Neuronal stem cell (in vitro differentiated cells): ENCODE data around the gene GPRC5A.

ENCODE experiments used
- DNase-seq: peaks from one replicate; pipeline ENCODE4 v3.0.0-alpha.2; 2013; ENCODE audit warnings: low spot score
- H2AFZ ChIP-seq: one replicate; pipeline ENCODE4 v1.6.1; 2013; ENCODE audit warnings: mild to moderate bottlenecking, low read length, inconsistent platforms
- H2AK5ac ChIP-seq: 2 replicates; pipeline ENCODE4 v1.6.1; 2013; ENCODE audit warnings: low read depth, mild to moderate bottlenecking, inconsistent platforms, low read length, moderate library complexity, mixed read lengths
- H2BK120ac ChIP-seq: 2 replicates; pipeline ENCODE4 v1.6.1; 2013; ENCODE audit warnings: low read depth, mild to moderate bottlenecking, inconsistent platforms, low read length, moderate library complexity, mixed read lengths
- H2BK12ac ChIP-seq: one replicate; pipeline ENCODE4 v1.6.1; 2013; ENCODE audit warnings: low read length, inconsistent platforms
- H2BK15ac ChIP-seq: 2 replicates; pipeline ENCODE4 v1.6.1; 2013; ENCODE audit warnings: mild to moderate bottlenecking, low read length, inconsistent platforms, mixed read lengths
- H2BK5ac ChIP-seq: one replicate; pipeline ENCODE4 v1.6.1; 2013; ENCODE audit warnings: inconsistent platforms, mild to moderate bottlenecking, low read length, moderate library complexity
- H3K14ac ChIP-seq: one replicate; pipeline ENCODE4 v1.6.1; 2013; ENCODE audit warnings: low read length, inconsistent platforms
- H3K18ac ChIP-seq: 2 replicates; pipeline ENCODE4 v1.6.1; 2013; ENCODE audit warnings: low read length, inconsistent platforms
- H3K23ac ChIP-seq: 2 replicates; pipeline ENCODE4 v1.6.1; 2013; ENCODE audit warnings: low read depth, mild to moderate bottlenecking, mixed read lengths, low read length, inconsistent platforms; ENCODE audit not compliant: poor library complexity
- H3K27ac ChIP-seq: replicated peaks from 3 replicates; pipeline ENCODE4 v1.5.1; 2013; ENCODE audit warnings: low read length, inconsistent platforms
- H3K27me3 ChIP-seq, 3 experiments: 2 replicates each; pipeline ENCODE4 v1.6.1; 2013; ENCODE audit warnings: low read length in 3 of 3, mild to moderate bottlenecking in 2 of 3, inconsistent platforms in 1 of 3, low read depth in 1 of 3, mixed read lengths in 1 of 3, moderate library complexity in 1 of 3; ENCODE audit not compliant: control insufficient read depth in 3 of 3, insufficient read depth in 3 of 3
- H3K36me3 ChIP-seq, 2 donors: replicated peaks in 1 of 2; 2 replicates each; pipeline ENCODE4 v1.6.1; 2013; ENCODE audit warnings: low read length in 2 of 2; ENCODE audit not compliant: control insufficient read depth in 2 of 2, insufficient read depth in 2 of 2
- H3K4ac ChIP-seq: 2 replicates; pipeline ENCODE4 v1.6.1; 2013; ENCODE audit warnings: inconsistent platforms, mild to moderate bottlenecking, low read length, moderate library complexity
- H3K4me1 ChIP-seq, 2 donors: 1 replicate in 1 of 2; 2 replicates in 1 of 2; pipeline ENCODE4 v1.6.1; 2013; ENCODE audit warnings: low read length in 2 of 2, low read depth in 1 of 2; ENCODE audit not compliant: control insufficient read depth in 2 of 2, insufficient read depth in 1 of 2
- H3K4me2 ChIP-seq: one replicate; pipeline ENCODE4 v1.6.1; 2013; ENCODE audit warnings: mild to moderate bottlenecking, low read length, inconsistent platforms; ENCODE audit not compliant: insufficient read depth, poor library complexity, severe bottlenecking
- H3K4me3 ChIP-seq, 2 donors: 2 replicates each; pipeline ENCODE4 v1.5.1; 2013; ENCODE audit warnings: low read length in 2 of 2, mild to moderate bottlenecking in 2 of 2, inconsistent platforms in 1 of 2, moderate library complexity in 1 of 2
- H3K79me1 ChIP-seq: one replicate; pipeline ENCODE4 v1.6.1; 2013; ENCODE audit warnings: low read depth, mild to moderate bottlenecking, inconsistent platforms, low read length, moderate library complexity
- H3K9ac ChIP-seq: one replicate; pipeline ENCODE4 v1.6.1; 2013; ENCODE audit warnings: mild to moderate bottlenecking, low read depth, low read length, inconsistent platforms; ENCODE audit not compliant: poor library complexity
- H3K9me3 ChIP-seq, 2 donors: replicated peaks in 1 of 2; 2 replicates each; pipeline versions ENCODE3 to v1.6.1; 2013; ENCODE audit warnings: low read length in 2 of 2, mild to moderate bottlenecking in 2 of 2, inconsistent platforms in 1 of 2, low read depth in 1 of 2, mixed read lengths in 1 of 2, moderate library complexity in 1 of 2; ENCODE audit not compliant: control insufficient read depth in 2 of 2, insufficient read depth in 1 of 2
- H4K8ac ChIP-seq: one replicate; pipeline ENCODE4 v1.6.1; 2013; ENCODE audit warnings: low read depth, mild to moderate bottlenecking, inconsistent platforms, low read length, moderate library complexity
- H4K91ac ChIP-seq: one replicate; pipeline ENCODE4 v1.6.1; 2013; ENCODE audit warnings: low read length, low read depth, mild to moderate bottlenecking, inconsistent platforms; ENCODE audit not compliant: poor library complexity
- WGBS, 2 donors: extraction: QIAGEN DNeasy Blood & Tissue Kit; methylation state at CpG; one replicate each; pipeline ENCODE4 v1.1.7; 2013; ENCODE audit warnings: missing lambda C conversion rate in 2 of 2, mixed read lengths in 1 of 2; ENCODE audit not compliant: insufficient read length in 2 of 2, insufficient replicate concordance in 1 of 2; ENCODE audit errors: extremely low coverage in 2 of 2; 5-methylcytosine and 5-hydroxymethylcytosine counted together

The GPRC5A gene

GRCh38 chr12:12936983-12937491 is 45.7 kb downstream of the GPRC5A start:
- H3K4me2 ChIP-seq: no peak overlapping the region
- H2BK120ac ChIP-seq: no peak overlapping the region
- H4K91ac ChIP-seq: no peak overlapping the region
- H3K9me3 ChIP-seq: no peaks in the 10 kb centered on the region
- WGBS, 2 donors: no CpG with 5 or more reads among the region's 11 CpGs
- DNase-seq: no peak
- H3K27ac ChIP-seq: no peak overlapping the region
- no peak overlapping the region for H3K9ac ChIP-seq
- no peak overlapping the region for H2BK15ac ChIP-seq
- H2AK5ac ChIP-seq: no peak overlapping the region
- no peaks in the 10 kb centered on the region for H3K79me1 ChIP-seq
- no peak overlapping the region for H3K4me3 ChIP-seq
- H3K14ac ChIP-seq: no peak overlapping the region
- H3K4ac ChIP-seq: no peak overlapping the region
- no peak overlapping the region for H2AFZ ChIP-seq
- H4K8ac ChIP-seq: no peak overlapping the region
- H3K18ac ChIP-seq: no peak overlapping the region
- H3K36me3 ChIP-seq: no peaks in the 10 kb centered on the region
- H3K23ac ChIP-seq: no peak overlapping the region
- no peak overlapping the region for H2BK5ac ChIP-seq
- H2BK12ac ChIP-seq: no peak overlapping the region
- H3K27me3 ChIP-seq: peaks cover 0 to 4% (median 0%) of the 10 kb centered on the region in 3 experiments
- peaks cover 2 to 8% of the 10 kb centered on the region in 2 donors for H3K4me1 ChIP-seq

GRCh38 chr12:12938541-12938940 is 47.2 kb downstream of the GPRC5A start:
- no peak overlapping the region for H2BK5ac ChIP-seq
- H3K4me1 ChIP-seq: peaks cover 2 to 7% of the 10 kb centered on the region in 2 donors
- no peak overlapping the region for H3K4me2 ChIP-seq
- peaks cover 0 to 6% (median 0%) of the 10 kb centered on the region in 3 experiments for H3K27me3 ChIP-seq
- H2AK5ac ChIP-seq: no peak overlapping the region
- no peak overlapping the region for H3K4ac ChIP-seq
- no peak overlapping the region for H4K91ac ChIP-seq
- no peak for DNase-seq
- no peak overlapping the region for H4K8ac ChIP-seq
- H2BK120ac ChIP-seq: no peak overlapping the region
- H3K23ac ChIP-seq: no peak overlapping the region
- no peaks in the 10 kb centered on the region for H3K79me1 ChIP-seq
- no peak overlapping the region for H3K27ac ChIP-seq
- H3K9me3 ChIP-seq: no peaks in the 10 kb centered on the region
- H2BK12ac ChIP-seq: no peak overlapping the region
- no peak overlapping the region for H3K18ac ChIP-seq
- no peak overlapping the region for H2AFZ ChIP-seq
- no peaks in the 10 kb centered on the region for H3K36me3 ChIP-seq
- H3K4me3 ChIP-seq: no peak overlapping the region
- WGBS, 2 donors: no CpG with 5 or more reads among the region's 5 CpGs
- H3K14ac ChIP-seq: no peak overlapping the region
- no peak overlapping the region for H3K9ac ChIP-seq
- no peak overlapping the region for H2BK15ac ChIP-seq

- Histone ChIP-seq H3K9ac (no peak overlapping the region), H3K4me3 (no peak overlapping the region), H3K4me1 (peaks cover 0 to 2% of the 10 kb centered on the region in 2 donors), H3K4ac (no peak overlapping the region), H4K8ac (no peak overlapping the region), H3K9me3 (no peaks in the 10 kb centered on the region), H2BK120ac (no peak overlapping the region), H4K91ac (no peak overlapping the region), H3K23ac (no peak overlapping the region), H3K27ac (no peak overlapping the region), H3K4me2 (no peak overlapping the region), H2BK5ac (no peak overlapping the region), H3K18ac (no peak overlapping the region), H3K27me3 (peaks cover 0 to 14% (median 0%) of the 10 kb centered on the region in 3 experiments), H3K14ac (no peak overlapping the region), H3K36me3 (no peaks in the 10 kb centered on the region), H2BK15ac (no peak overlapping the region), H2BK12ac (no peak overlapping the region), H3K79me1 (no peaks in the 10 kb centered on the region), H2AK5ac (no peak overlapping the region), H2AFZ (no peak overlapping the region)
- DNase-seq: no peak
- no CpG with 5 or more reads among the region's 1 CpG for WGBS, 2 donors
Measured at GRCh38 chr12:12939888-12940287, 48.5 kb downstream of the GPRC5A start.

GRCh38 chr12:12941450-12942350 is 50.3 kb downstream of the GPRC5A start:
- DNase-seq: no peak
- Histone ChIP-seq H3K23ac (no peak overlapping the region), H2AK5ac (no peak overlapping the region), H4K91ac (no peak overlapping the region), H2BK120ac (no peak overlapping the region), H2AFZ (no peak overlapping the region), H3K14ac (no peak overlapping the region), H2BK12ac (no peak overlapping the region), H3K27me3 (peaks cover 0 to 17% (median 0%) of the 10 kb centered on the region in 3 experiments), H3K27ac (no peak overlapping the region), H3K9me3 (no peaks in the 10 kb centered on the region), H3K4me2 (no peak overlapping the region), H3K4me1 (peaks cover 0 to 2% of the 10 kb centered on the region in 2 donors), H3K4me3 (no peak overlapping the region), H2BK15ac (no peak overlapping the region), H4K8ac (no peak overlapping the region), H2BK5ac (no peak overlapping the region), H3K36me3 (no peaks in the 10 kb centered on the region), H3K18ac (no peak overlapping the region), H3K4ac (no peak overlapping the region), H3K9ac (no peak overlapping the region), H3K79me1 (no peaks in the 10 kb centered on the region)
- no CpG with 5 or more reads among the region's 10 CpGs for WGBS, 2 donors
